IPS-20b (cell line): ENCODE measurements around the gene NT5M.
A peak's percentile ranks its signal among the peaks of the same experiment; 100 is the strongest.
"Not testable (repeated sequence)": the region's sequence is repeated elsewhere in the genome, so short reads cannot be mapped to it uniquely, and the experiment has no call there.

Source experiments
- H3K27ac ChIP-seq: one replicate; pipeline ENCODE4 v1.5.1; 2013; ENCODE audit warnings: low read length
- H3K27me3 ChIP-seq: 2 replicates; pipeline ENCODE4 v1.6.1; 2013; ENCODE audit warnings: mild to moderate bottlenecking, low read length, inconsistent platforms; ENCODE audit not compliant: insufficient read depth
- H3K36me3 ChIP-seq: 2 replicates; pipeline ENCODE4 v1.6.1; 2013; ENCODE audit warnings: low read depth, mild to moderate bottlenecking, inconsistent platforms, low read length, moderate library complexity; ENCODE audit not compliant: insufficient read depth
- H3K4me1 ChIP-seq: 2 replicates; pipeline ENCODE4 v1.6.1; 2013; ENCODE audit warnings: mild to moderate bottlenecking, control low read depth, inconsistent platforms, low read length, moderate library complexity; ENCODE audit not compliant: insufficient read depth
- H3K4me3 ChIP-seq: 2 replicates; pipeline ENCODE4 v1.5.1; 2013; ENCODE audit warnings: mild to moderate bottlenecking, low read length, inconsistent platforms
- H3K9ac ChIP-seq: 2 replicates; pipeline ENCODE4 v1.6.1; 2013; ENCODE audit warnings: low read depth, mild to moderate bottlenecking, inconsistent platforms, low read length, moderate library complexity
- H3K9me3 ChIP-seq: 2 replicates; pipeline ENCODE4 v1.6.1; 2013; ENCODE audit warnings: mild to moderate bottlenecking, low read depth, low read length, inconsistent platforms; ENCODE audit not compliant: insufficient read depth

Gene NT5M

GRCh38 chr17:17303010-17303846 is at the start of gene NT5M:
Gene NT5M (plus strand): TSS chr17:17303373. CDS start chr17:17303551, 178 bp downstream.
- Histone ChIP-seq H3K4me3 (peak within 1 kb of the TSS; percentile 73), H3K36me3 (no peaks in the 10 kb centered on the region), H3K9ac (peak within 1 kb of the TSS; percentile 65; the same call in 1 of the 2 replicates), H3K9me3 (no peaks in the 10 kb centered on the region), H3K27me3 (peaks cover 15% of the 10 kb centered on the region), H3K27ac (no peak within 1 kb of the TSS), H3K4me1 (peaks cover 6% of the 10 kb centered on the region; the same call in 1 of the 2 replicates)

DNA sequence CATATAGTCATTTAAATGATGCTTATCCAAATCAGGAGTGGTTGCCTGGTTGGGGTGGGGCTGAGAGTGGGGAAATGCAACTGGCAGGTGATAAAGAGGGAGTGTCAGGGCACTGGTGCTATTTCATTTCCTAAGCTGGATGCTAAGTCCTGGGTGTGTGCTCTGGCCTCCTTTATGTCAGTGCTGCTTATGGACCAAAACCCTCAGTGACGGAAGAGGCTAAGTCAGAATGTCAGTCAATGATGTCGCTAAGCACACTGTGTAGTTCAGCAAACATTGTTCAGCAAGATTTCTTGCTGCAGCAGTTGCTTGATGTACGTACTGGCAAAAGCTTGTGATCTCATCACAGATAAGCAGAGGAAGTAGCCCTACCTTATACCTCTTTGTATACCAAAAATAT is 49.8 kb upstream of the NT5M start:
- Histone ChIP-seq H3K27me3 (no peaks in the 10 kb centered on the region), H3K9ac (no peak overlapping the region), H3K4me1 (no peaks in the 10 kb centered on the region), H3K9me3 (no peaks in the 10 kb centered on the region), H3K36me3 (peaks cover 82% of the 10 kb centered on the region), H3K4me3 (no peak overlapping the region), H3K27ac (no peak overlapping the region)

- no peak overlapping the region for H3K27ac ChIP-seq
- peaks cover 82% of the 10 kb centered on the region for H3K36me3 ChIP-seq
Measured at GRCh38 chr17:17254036-17254435, 49.1 kb upstream of the NT5M start.

DNA sequence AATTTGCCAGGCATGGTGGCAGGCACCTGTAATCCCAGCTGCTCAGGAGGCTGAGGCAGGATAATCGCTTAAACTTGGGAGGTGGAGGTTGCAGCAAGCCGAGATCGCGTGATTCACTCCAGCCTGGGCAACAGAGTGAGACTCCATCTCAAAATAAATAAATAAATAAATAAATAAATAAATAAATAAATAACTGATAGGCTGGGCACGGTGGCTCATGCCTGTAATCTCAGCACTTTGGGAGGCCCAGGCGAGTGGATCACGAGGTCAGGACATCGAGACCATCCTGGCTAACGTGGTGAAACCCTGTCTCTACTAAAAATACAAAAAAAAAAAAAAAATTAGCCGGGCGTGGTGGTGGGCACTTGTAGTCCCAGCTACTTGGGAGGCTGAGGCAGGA is 47.5 kb upstream of the NT5M start:
- H3K27me3 ChIP-seq, H3K9me3 ChIP-seq, H3K27ac ChIP-seq, H3K9ac ChIP-seq, H3K4me3 ChIP-seq, H3K4me1 ChIP-seq: not testable (repeated sequence)
- peaks cover 87% of the 10 kb centered on the region for H3K36me3 ChIP-seq

More at GRCh38 chr17:17254036-17254435, 49.1 kb upstream of the NT5M start:
- Histone ChIP-seq H3K9ac (no peak overlapping the region), H3K27me3 (no peaks in the 10 kb centered on the region), H3K9me3 (no peaks in the 10 kb centered on the region), H3K4me3 (no peak overlapping the region), H3K4me1 (no peaks in the 10 kb centered on the region)

- H3K27ac ChIP-seq: no peak overlapping the region
- no peaks in the 10 kb centered on the region for H3K9me3 ChIP-seq
- H3K36me3 ChIP-seq: peaks cover 90% of the 10 kb centered on the region
- H3K4me1 ChIP-seq: no peaks in the 10 kb centered on the region
- H3K27me3 ChIP-seq: no peaks in the 10 kb centered on the region
- no peak overlapping the region for H3K4me3 ChIP-seq
- no peak overlapping the region for H3K9ac ChIP-seq
Measured at GRCh38 chr17:17256316-17256715, 46.9 kb upstream of the NT5M start.

DNA sequence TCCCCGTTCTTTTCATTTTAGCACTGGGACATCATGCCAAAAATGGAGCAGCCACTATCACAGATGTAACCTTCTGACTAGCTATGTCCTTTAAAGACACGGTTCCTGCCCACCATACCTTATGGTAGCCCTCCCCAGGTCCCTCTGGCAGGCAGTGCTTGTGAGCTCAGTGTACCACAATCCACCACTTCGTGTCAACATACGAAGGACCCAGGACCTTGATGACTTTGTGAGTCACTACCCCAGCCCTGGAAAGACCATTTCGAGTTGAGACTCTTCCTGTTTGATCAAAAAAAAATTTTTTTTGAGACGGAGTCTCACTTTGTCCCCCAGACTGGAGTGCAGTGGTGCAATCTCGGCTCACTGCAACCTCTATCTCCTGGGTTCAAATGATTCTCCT is 45.2 kb upstream of the NT5M start:
- H3K27ac ChIP-seq: no peak overlapping the region
- H3K27me3 ChIP-seq: no peaks in the 10 kb centered on the region
- no peak overlapping the region for H3K9ac ChIP-seq
- H3K4me1 ChIP-seq: no peaks in the 10 kb centered on the region
- H3K36me3 ChIP-seq: peaks cover 83% of the 10 kb centered on the region
- no peak overlapping the region for H3K4me3 ChIP-seq
- no peaks in the 10 kb centered on the region for H3K9me3 ChIP-seq

GRCh38 chr17:17258998-17259397 is 44.2 kb upstream of the NT5M start:
- Histone ChIP-seq H3K4me1 (no peaks in the 10 kb centered on the region), H3K9me3 (no peaks in the 10 kb centered on the region), H3K9ac (no peak overlapping the region), H3K27ac (no peak overlapping the region), H3K4me3 (no peak overlapping the region), H3K27me3 (no peaks in the 10 kb centered on the region), H3K36me3 (peaks cover 78% of the 10 kb centered on the region)

DNA sequence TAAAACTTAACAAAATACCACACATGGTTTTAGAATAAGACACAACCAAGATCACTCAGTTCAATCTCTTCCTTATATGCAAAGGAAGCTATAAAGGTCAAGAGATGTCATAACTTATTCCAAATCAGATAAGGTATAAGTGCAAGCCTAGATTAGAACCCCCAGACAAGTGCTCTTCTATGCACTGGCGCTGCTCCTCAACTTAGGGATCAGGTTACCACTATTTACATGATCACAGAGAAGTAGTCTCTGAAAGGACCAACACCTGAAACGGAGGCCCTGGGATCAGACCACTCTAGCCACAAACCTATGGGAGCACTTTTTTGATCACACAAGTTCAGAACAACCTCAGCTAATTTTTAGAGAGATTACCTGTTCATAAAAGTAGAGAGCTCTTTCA is 38.7 kb upstream of the NT5M start:
- no peaks in the 10 kb centered on the region for H3K9me3 ChIP-seq
- H3K9ac ChIP-seq: no peak overlapping the region
- H3K36me3 ChIP-seq: peaks cover 86% of the 10 kb centered on the region
- no peaks in the 10 kb centered on the region for H3K27me3 ChIP-seq
- H3K4me1 ChIP-seq: no peaks in the 10 kb centered on the region
- H3K4me3 ChIP-seq: no peak overlapping the region
- H3K27ac ChIP-seq: no peak overlapping the region

DNA sequence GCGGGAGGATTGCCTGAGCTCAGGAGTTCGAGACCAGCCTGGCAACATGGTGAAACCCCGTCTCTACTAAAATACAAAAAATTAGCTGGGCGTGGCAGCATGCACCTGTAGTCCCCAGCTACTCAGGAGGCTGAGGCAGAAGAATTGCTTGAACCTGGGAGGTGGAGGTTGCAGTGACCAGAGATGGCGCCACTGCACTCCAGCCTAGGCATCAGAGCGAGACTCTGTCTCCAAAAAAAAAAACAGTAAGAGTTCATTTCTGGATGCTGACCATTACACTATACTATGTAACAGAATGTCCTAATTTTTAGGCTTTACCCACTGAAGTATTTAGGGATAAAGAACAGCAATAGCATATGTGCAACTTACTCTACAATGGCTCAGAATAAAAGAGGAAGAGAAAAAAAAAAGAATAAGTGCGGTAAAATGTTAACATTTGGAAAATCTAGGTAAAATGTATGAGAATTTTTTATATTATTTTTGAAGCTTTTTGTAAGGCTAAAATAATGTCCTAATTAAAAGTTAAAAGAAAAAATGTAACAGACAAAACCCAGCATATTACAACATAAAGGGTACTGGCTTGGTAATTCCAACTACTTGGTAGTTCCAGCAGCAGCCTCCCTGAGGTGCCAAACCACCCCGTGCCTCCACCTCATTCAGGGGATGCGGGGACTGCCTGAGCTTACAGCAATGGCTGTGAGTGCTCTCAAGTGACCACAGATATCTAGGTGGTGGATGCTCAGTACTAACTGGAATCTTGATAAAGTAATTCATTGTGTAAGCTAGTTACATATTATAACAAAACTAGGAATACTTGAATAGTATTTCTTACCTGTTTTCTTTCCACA is 33.0 kb upstream of the NT5M start:
- Histone ChIP-seq H3K4me1 (no peaks in the 10 kb centered on the region), H3K27ac (no peak overlapping the region), H3K27me3 (no peaks in the 10 kb centered on the region), H3K9me3 (no peaks in the 10 kb centered on the region), H3K9ac (no peak overlapping the region), H3K4me3 (no peak overlapping the region), H3K36me3 (peaks cover 88% of the 10 kb centered on the region)

DNA sequence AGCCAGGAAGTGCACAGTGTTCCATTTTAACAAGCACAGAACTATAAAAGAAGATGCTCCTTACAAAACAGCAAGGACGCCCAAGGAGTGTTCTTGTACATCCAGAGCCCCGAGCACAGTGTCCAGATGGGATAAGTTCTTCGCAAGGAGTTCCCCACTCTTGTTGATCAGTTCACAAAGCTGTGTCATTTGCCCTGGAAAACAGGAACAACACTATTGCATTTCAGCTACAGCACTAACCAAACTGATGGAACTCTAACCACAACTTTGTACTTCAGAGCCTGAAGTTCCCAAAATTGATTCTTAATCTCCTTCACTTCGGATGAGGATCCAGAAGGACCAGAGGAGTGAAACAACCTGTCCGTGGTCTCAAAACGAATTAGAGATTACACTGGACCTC is 27.2 kb upstream of the NT5M start:
- H3K4me1 ChIP-seq: peaks cover 3% of the 10 kb centered on the region; the same call in 1 of the 2 replicates
- H3K9ac ChIP-seq: no peak overlapping the region
- H3K36me3 ChIP-seq: peaks cover 37% of the 10 kb centered on the region
- H3K27ac ChIP-seq: no peak overlapping the region
- no peak overlapping the region for H3K4me3 ChIP-seq
- no peaks in the 10 kb centered on the region for H3K9me3 ChIP-seq
- no peaks in the 10 kb centered on the region for H3K27me3 ChIP-seq

DNA sequence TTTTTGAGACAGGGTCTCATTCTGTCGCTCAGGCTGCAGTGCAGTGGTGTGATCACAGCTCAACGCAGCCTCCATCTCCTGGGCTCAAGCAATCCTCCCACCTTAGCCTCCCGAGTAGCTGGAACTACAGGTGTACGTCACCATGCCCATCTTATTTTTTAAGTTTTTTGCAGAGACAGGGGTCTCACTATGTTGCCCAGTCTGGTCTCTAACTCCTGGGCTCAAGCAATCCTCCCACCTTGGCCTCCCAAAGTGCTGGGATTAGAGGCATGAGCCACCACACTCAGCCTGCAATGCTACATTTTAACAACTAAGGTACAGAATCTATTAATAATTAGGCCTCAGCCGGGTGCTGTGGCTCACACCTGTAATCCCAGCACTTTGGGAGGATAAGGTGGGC is 25.7 kb upstream of the NT5M start:
- H3K9ac ChIP-seq: not testable (repeated sequence)
- H3K36me3 ChIP-seq: peaks cover 33% of the 10 kb centered on the region

More for the DNA sequence above, 25.7 kb upstream of the NT5M start:
- not testable (repeated sequence) for H3K4me1 ChIP-seq, H3K27ac ChIP-seq, H3K4me3 ChIP-seq, H3K9me3 ChIP-seq, H3K27me3 ChIP-seq
